H9 (cell line): ENCODE data around the gene FUT1. TPM values are rescaled to one million over a fixed set of nuclear protein-coding genes. Genes with fewer than 3 reads are reported as not detected.
A peak's percentile ranks its signal among the peaks of the same experiment; 100 is the strongest.

Experiments used
- DNase-seq: peaks from one replicate; pipeline ENCODE4 v3.0.0-alpha.2; 2017
- H2AFZ ChIP-seq: one replicate; pipeline ENCODE4 v1.6.1; 2013; ENCODE audit warnings: mild to moderate bottlenecking, low read length, control low read depth, moderate library complexity
- H2AK5ac ChIP-seq: 2 replicates; pipeline ENCODE4 v1.6.1; 2013; ENCODE audit warnings: low read length, control low read depth, mixed read lengths; ENCODE audit not compliant: insufficient read length
- H2BK120ac ChIP-seq: one replicate; pipeline ENCODE4 v1.6.1; 2013; ENCODE audit warnings: low read depth, mild to moderate bottlenecking, low read length, control low read depth, inconsistent platforms; ENCODE audit not compliant: poor library complexity, severe bottlenecking
- H2BK12ac ChIP-seq: 2 replicates; pipeline ENCODE4 v1.6.1; 2013; ENCODE audit warnings: low read length, control low read depth, mixed read lengths, low read depth; ENCODE audit not compliant: insufficient read length
- H2BK15ac ChIP-seq: 2 replicates; pipeline ENCODE4 v1.6.1; 2013; ENCODE audit warnings: low read depth, low read length, control low read depth
- H2BK20ac ChIP-seq: one replicate; pipeline ENCODE4 v1.6.1; 2013; ENCODE audit warnings: low read depth, mild to moderate bottlenecking, low read length, control low read depth, inconsistent platforms; ENCODE audit not compliant: poor library complexity, severe bottlenecking
- H2BK5ac ChIP-seq: 2 replicates; pipeline ENCODE4 v1.6.1; 2013; ENCODE audit warnings: low read length, control low read depth, mixed read lengths; ENCODE audit not compliant: insufficient read length
- H3K14ac ChIP-seq: 2 replicates; pipeline ENCODE4 v1.6.1; 2013; ENCODE audit warnings: low read length, control low read depth; ENCODE audit not compliant: insufficient read depth
- H3K18ac ChIP-seq: 2 replicates; pipeline ENCODE4 v1.6.1; 2013; ENCODE audit warnings: low read depth, mild to moderate bottlenecking, mixed read lengths, low read length, control low read depth; ENCODE audit not compliant: insufficient read length
- H3K23ac ChIP-seq: 2 replicates; pipeline ENCODE4 v1.6.1; 2013; ENCODE audit warnings: low read length, control low read depth, mixed read lengths, low read depth; ENCODE audit not compliant: insufficient read length
- H3K23me2 ChIP-seq: 2 replicates; pipeline ENCODE4 v1.6.1; 2013; ENCODE audit warnings: low read depth, mild to moderate bottlenecking, mixed read lengths, low read length, control low read depth; ENCODE audit not compliant: insufficient read length, poor library complexity, severe bottlenecking
- H3K27ac ChIP-seq: 2 replicates; pipeline ENCODE4 v1.5.1; 2013; ENCODE audit warnings: low read length, control low read depth, mixed read lengths, low read depth; ENCODE audit not compliant: insufficient read length
- H3K27me3 ChIP-seq: 2 replicates; pipeline ENCODE4 v1.6.1; 2013; ENCODE audit warnings: low read length, control low read depth, inconsistent platforms; ENCODE audit not compliant: insufficient read depth
- H3K4ac ChIP-seq: 2 replicates; pipeline ENCODE4 v1.6.1; 2013; ENCODE audit warnings: low read depth, mild to moderate bottlenecking, control low read depth, inconsistent platforms, low read length, moderate library complexity
- H3K4me1 ChIP-seq: 2 replicates; pipeline ENCODE4 v1.6.1; 2013; ENCODE audit warnings: low read length, control low read depth, inconsistent platforms; ENCODE audit not compliant: insufficient read depth
- H3K4me2 ChIP-seq: 2 replicates; pipeline ENCODE4 v1.6.1; 2013; ENCODE audit warnings: low read length, control low read depth, mixed read lengths; ENCODE audit not compliant: insufficient read length, insufficient read depth
- H3K56ac ChIP-seq: 2 replicates; pipeline ENCODE4 v1.6.1; 2013; ENCODE audit warnings: low read depth, mild to moderate bottlenecking, mixed read lengths, low read length, control low read depth; ENCODE audit not compliant: insufficient read length
- H3K79me1 ChIP-seq: 2 replicates; pipeline ENCODE4 v1.6.1; 2013; ENCODE audit warnings: low read depth, mild to moderate bottlenecking, moderate library complexity, low read length, control low read depth, inconsistent platforms; ENCODE audit not compliant: insufficient read depth, poor library complexity, severe bottlenecking
- H3K79me2 ChIP-seq: 2 replicates; pipeline ENCODE4 v1.6.1; 2013; ENCODE audit warnings: low read length, control low read depth, inconsistent platforms; ENCODE audit not compliant: insufficient read depth
- H3K9ac ChIP-seq: 2 replicates; pipeline ENCODE4 v1.6.1; 2013; ENCODE audit warnings: low read length, control low read depth, mixed read lengths; ENCODE audit not compliant: insufficient read length; ENCODE audit errors: extremely low read depth
- H3K9me3 ChIP-seq: one replicate; pipeline ENCODE4 v1.6.1; 2013; ENCODE audit warnings: low read depth, low read length, inconsistent platforms; ENCODE audit not compliant: control insufficient read depth
- H3T11ph ChIP-seq: one replicate; pipeline ENCODE4 v1.6.1; 2013; ENCODE audit warnings: mild to moderate bottlenecking, low read length, control low read depth, inconsistent platforms
- H4K20me1 ChIP-seq: one replicate; pipeline ENCODE4 v1.6.1; 2013; ENCODE audit not compliant: control insufficient read depth, insufficient read length, insufficient read depth
- H4K5ac ChIP-seq: 2 replicates; pipeline ENCODE4 v1.6.1; 2013; ENCODE audit warnings: low read depth, mild to moderate bottlenecking, mixed read lengths, low read length, control low read depth; ENCODE audit not compliant: insufficient read length
- H4K8ac ChIP-seq: replicated peaks from 2 replicates; pipeline ENCODE4 v1.6.1; 2013; ENCODE audit warnings: low read length, control low read depth, mixed read lengths, low read depth; ENCODE audit not compliant: insufficient read length
- H4K91ac ChIP-seq: 2 replicates; pipeline ENCODE4 v1.6.1; 2013; ENCODE audit warnings: low read depth, mild to moderate bottlenecking, moderate library complexity, mixed read lengths, low read length, control low read depth; ENCODE audit not compliant: insufficient read length
- H3K27ac Mint-ChIP-seq, 3 experiments: 2 replicates in 2 of 3; 3 replicates in 1 of 3; pipeline ENCODE4 v1.8.0; 2020 to 2021; ENCODE audit warnings: mixed read lengths in 3 of 3, mild to moderate bottlenecking in 1 of 3, moderate library complexity in 1 of 3
- H3K27me3 Mint-ChIP-seq: 2 replicates; pipeline ENCODE4 v1.8.0; 2021; ENCODE audit warnings: low read depth, mild to moderate bottlenecking, moderate library complexity, mixed read lengths
- H3K36me3 Mint-ChIP-seq, 3 experiments: 2 replicates in 2 of 3; 3 replicates in 1 of 3; pipeline ENCODE4 v1.8.0; 2020 to 2021; ENCODE audit warnings: low read depth in 3 of 3, mixed read lengths in 3 of 3; ENCODE audit not compliant: insufficient read depth in 1 of 3
- H3K4me1 Mint-ChIP-seq, 2 experiments: 2 replicates each; pipeline ENCODE4 v1.8.0; 2020; ENCODE audit warnings: mixed read lengths in 2 of 2
- H3K4me3 Mint-ChIP-seq, 2 experiments: 2 replicates in 1 of 2; 3 replicates in 1 of 2; pipeline ENCODE4 v1.8.0; 2020 to 2021; ENCODE audit warnings: mild to moderate bottlenecking in 2 of 2, mixed read lengths in 2 of 2, moderate library complexity in 1 of 2
- H3K9me3 Mint-ChIP-seq, 2 experiments: 2 replicates in 1 of 2; 3 replicates in 1 of 2; pipeline ENCODE4 v1.8.0; 2020; ENCODE audit warnings: mild to moderate bottlenecking in 2 of 2, mixed read lengths in 2 of 2, moderate library complexity in 1 of 2
- CTCF ChIP-seq: fragments of 200-600 bp; sonication (generic); conservative IDR thresholded peaks from 3 replicates; pipeline ENCODE4 v1.8.0; 2021; ENCODE audit warnings: antibody characterized with exemption, mild to moderate bottlenecking
- WGBS: extraction: QIAGEN DNeasy Blood & Tissue Kit; methylation state at CpG from one replicate; pipeline ENCODE4 v1.1.7; 2013; ENCODE audit warnings: missing lambda C conversion rate, low lambda C conversion rate, mixed read lengths; ENCODE audit not compliant: insufficient read length; ENCODE audit errors: extremely low coverage; 5-methylcytosine and 5-hydroxymethylcytosine counted together
- total RNA-seq: library from RNA; stranded (reverse); gene quantifications from 2 replicates; pipeline ENCODE4 v1.2.1, GENCODE V29; 2021

The FUT1 gene
- total RNA-seq, 1 experiment from 2014 or later, result 16.1 TPM

- 100% methylated on average over 2 of the region's 8 CpGs for whole genome bisulfite sequencing
- no peak overlapping the region for H2BK120ac ChIP-seq
- no peak overlapping the region for H3K9ac ChIP-seq
- H3K56ac ChIP-seq, result no peak overlapping the region
- H3K27me3 Mint-ChIP-seq, result peaks cover 4% of the 10 kb centered on the region
- H2BK12ac ChIP-seq, result no peak overlapping the region
- peak overlapping the region; percentile 71 for H3K4me2 ChIP-seq
- no peaks in the 10 kb centered on the region for H4K20me1 ChIP-seq
- no peak for TF ChIP-seq CTCF
- DNase-seq, result no peak
- no peak overlapping the region for H4K91ac ChIP-seq
- no peak overlapping the region for H2BK5ac ChIP-seq
- no peaks in the 10 kb centered on the region; a peak in 1 of 5 replicates for H3K9me3 Mint-ChIP-seq
- no peak overlapping the region for H3K4ac ChIP-seq
- peaks cover 18 to 29% (median 27%) of the 10 kb centered on the region in 3 experiments; a peak in 6 of 7 replicates for H3K36me3 Mint-ChIP-seq
- no peak overlapping the region for H2BK20ac ChIP-seq
- peaks cover 3% of the 10 kb centered on the region; the same call in 1 of the 2 replicates for H3K79me2 ChIP-seq
- H4K8ac ChIP-seq, result no peak overlapping the region
- no peak overlapping the region for H3T11ph ChIP-seq
- no peak overlapping the region for H3K18ac ChIP-seq
- H3K79me1 ChIP-seq, result peaks cover 6% of the 10 kb centered on the region
- H3K4me1 Mint-ChIP-seq, result peaks cover 25 to 33% of the 10 kb centered on the region in 2 experiments
- no peak overlapping the region for H2BK15ac ChIP-seq
- H3K9me3 ChIP-seq, result no peaks in the 10 kb centered on the region
- peaks cover 1% of the 10 kb centered on the region; the same call in 1 of the 2 replicates for H3K4me1 ChIP-seq
- peak overlapping the region; percentile 66 to 79 for H3K4me3 Mint-ChIP-seq
- H4K5ac ChIP-seq, result no peak overlapping the region
- no peak overlapping the region for H2AFZ ChIP-seq
- H3K27me3 ChIP-seq, result no peaks in the 10 kb centered on the region
- peak overlapping the region; percentile 50; the same call in 1 of the 2 replicates for H3K14ac ChIP-seq
- peaks cover 5% of the 10 kb centered on the region for H3K23me2 ChIP-seq
- no peak overlapping the region for H2AK5ac ChIP-seq
- H3K27ac ChIP-seq, result no peak overlapping the region
- no peak overlapping the region for H3K23ac ChIP-seq
- H3K27ac Mint-ChIP-seq, result peak overlapping the region; percentile 2 to 95 (median 94); a peak in 5 of 7 replicates
These were observed 6.3 kb downstream of the FUT1 start for GRCh38 chr19:48746110-48746509.
